HL-60/S4 treated with retinoic acid at 250 ng/mL for 4 days and 3 days (cell line): ENCODE measurements around the gene ZNF432.
"Not testable (repeated sequence)": the region's sequence is repeated elsewhere in the genome, so short reads cannot be mapped to it uniquely, and the experiment has no call there.

ENCODE experiments used
- in situ Hi-C: fragments of 300-500 bp; cut with MboI; formaldehyde crosslinking; loops from 2 replicates; pipeline ENCODE4 v1.7.0; 2022; ENCODE audit warnings: low sequenced_read_pairs

The ZNF432 gene

GRCh38 chr19:52048555-52049501 lies at the start of gene ZNF432:
ZNF432 (minus strand) TSS chr19:52048838; CDS start chr19:52046868, 1,970 bp downstream.
- in situ Hi-C loops: no loop called here

GRCh38 chr19:52096416-52096815 lies 47.8 kb upstream of the ZNF432 start:
- in situ Hi-C loops: not testable (repeated sequence)

- in situ Hi-C loops: no loop called here
Measured at GRCh38 chr19:52095172-52096014, 46.8 kb upstream of the ZNF432 start, which contains the start of gene ZNF841. ZNF841 (minus strand) TSS chr19:52095765; CDS start chr19:52084801, 10,964 bp downstream.

- in situ Hi-C loops: no loop called here
Measured at GRCh38 chr19:52094526-52095130, 46.0 kb upstream of the ZNF432 start.

DNA sequence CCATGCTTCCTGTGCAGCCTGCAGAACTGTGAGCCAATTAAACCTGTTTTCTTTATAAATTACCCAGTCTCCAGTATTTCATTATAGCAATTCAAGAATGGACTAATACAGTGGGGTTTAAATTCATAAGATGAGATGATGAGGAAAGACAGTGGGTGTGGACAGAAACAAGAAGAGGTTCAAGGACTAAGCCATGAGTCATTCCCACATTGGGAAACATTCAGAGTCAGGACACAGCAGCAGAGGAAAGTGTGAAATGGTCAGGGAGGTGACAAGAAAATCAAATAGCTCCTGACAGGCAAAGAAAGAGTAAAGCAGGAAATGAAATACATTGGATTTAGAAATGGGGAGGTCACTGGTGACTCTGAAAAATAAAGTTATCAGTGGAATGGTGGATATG lies 37.8 kb upstream of the ZNF432 start:
- in situ Hi-C loops: no loop called here

- in situ Hi-C loops: no loop called here
Measured at GRCh38 chr19:52070496-52070895, 21.9 kb upstream of the ZNF432 start.

DNA sequence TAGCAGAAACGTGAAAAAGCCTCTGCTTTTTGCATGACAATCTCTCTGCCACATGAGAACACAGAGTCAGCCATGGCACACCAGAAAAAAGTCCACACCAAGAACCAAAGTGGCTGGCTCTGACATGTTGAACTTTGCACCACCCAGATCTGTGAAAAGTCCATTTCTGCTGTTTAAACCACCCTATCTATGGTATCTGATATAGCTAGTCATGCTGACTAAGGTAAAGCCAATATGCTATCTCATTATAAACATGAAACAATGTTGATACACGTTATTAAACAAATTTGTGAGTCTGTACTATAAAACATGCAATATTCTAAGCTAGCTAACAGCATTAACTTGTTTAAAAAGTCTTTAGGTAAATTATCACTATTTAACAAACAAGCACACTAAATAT lies 21.0 kb upstream of the ZNF432 start:
- in situ Hi-C loops: no loop called here

DNA sequence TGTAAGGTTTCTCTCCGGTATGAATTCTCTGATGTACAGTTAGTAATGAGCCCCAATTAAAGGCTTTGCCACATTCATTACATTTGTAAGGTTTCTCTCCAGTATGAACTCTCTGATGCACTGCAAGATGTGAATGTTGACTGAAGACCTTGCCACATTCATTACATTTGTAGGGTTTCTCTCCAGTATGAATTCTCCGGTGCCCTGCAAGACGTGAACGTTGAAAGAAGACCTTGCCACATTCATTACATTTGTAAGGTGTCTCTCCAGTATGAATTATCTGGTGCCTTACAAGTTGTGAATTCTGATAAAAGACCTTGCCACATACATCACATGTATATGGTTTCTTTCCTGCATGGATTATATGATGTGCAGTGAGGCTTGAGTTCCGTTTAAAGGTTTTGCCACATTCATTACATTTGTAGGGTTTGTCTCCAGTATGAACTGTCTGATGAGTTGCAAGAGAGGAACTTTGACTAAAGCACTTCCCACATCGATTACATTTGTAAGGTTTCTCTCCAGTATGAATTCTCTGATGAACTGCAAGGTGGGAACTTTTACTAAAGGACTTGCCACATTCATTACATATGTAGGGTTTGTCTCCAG lies 17.7 kb upstream of the ZNF432 start:
- in situ Hi-C loops: no loop called here

- in situ Hi-C loops: no loop called here
Measured at GRCh38 chr19:52065399-52065798, 16.8 kb upstream of the ZNF432 start.

DNA sequence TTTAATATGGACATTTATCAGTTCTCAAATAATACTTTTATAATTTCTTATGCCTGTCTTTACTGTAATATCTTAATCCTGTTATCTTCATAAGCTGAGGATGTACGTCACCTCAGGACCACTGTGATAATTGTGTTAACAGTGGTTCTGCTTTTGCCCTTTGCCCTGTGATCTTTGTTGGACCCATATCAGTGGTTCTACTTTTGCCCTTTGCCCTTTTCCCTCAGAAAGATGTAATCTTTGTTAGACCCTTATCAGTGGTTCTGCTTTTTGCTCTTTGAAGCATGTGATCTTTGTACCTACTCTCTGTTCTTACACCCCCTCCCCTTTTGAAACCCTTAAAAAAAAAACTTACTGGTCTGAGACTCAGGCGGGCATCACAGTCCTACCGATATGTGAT lies 7.8 kb upstream of the ZNF432 start:
- in situ Hi-C loops: not testable (repeated sequence)

DNA sequence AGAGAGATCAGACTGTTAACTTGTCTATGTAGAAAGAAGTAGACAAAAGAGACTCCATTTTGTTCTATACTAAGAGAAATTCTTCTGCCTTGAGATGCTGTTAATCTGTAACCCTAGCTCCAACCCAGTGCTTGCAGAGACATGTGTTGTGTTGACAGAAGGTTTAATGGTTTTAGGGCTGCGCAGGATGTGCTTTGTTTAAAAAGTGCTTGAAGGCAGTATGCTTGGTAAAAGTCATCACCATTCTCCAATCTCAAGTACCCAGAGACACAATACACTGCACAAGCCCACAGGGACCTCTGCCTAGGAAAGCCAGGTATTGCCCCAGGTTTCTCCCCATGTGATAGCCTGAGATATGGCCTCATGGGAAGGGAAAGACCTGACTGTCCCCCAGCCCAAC lies 3.1 kb upstream of the ZNF432 start:
- in situ Hi-C loops: not testable (repeated sequence)

GRCh38 chr19:52039169-52039568 lies 9.5 kb downstream of the ZNF432 start:
- in situ Hi-C loops: no loop called here

DNA sequence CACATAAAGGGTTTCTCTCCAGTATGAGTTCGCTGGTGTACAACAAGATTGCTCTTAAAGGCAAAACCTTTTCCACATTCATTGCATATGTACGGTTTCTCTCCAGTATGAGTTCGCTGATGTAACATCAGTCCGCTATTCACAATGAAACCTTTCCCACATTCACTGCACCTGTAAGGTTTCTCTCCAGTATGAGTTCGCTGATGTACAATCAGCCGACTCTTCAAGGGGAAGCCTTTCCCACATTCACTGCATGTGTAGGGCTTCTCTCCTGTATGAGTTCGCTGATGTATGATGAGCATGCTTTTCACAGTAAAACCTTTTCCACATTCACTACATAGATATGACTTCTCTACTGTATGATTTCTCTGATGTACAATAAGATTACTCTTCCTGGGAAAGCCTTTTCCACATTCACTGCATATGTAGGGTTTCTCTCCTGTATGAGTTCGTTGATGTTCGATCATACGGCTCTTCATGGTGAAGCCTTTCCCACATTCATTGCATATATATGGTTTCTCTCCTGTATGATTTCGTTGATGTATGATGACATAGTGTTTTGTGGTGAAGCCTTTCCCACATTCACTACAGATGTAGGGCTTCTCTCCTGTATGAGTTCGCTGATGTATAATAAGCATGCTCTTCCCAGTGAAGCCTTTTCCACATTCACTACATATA lies 14.4 kb downstream of the ZNF432 start:
- in situ Hi-C loops: no loop called here

DNA sequence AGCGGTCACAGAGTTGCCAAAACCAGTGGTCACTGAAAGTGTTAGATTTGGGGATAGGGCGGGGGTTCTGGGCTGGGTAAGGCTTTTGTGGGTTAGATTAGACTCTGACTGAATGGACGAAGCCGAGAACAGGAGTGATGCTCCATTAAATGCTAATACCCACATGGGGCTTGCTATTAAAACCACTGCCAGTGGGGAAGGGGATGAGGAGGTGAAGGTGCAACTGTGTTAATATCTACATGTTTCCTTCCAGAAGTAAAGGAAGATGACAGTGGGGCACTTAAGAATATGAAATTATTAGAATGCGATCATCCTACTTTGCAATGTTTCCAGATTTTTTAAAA lies 19.9 kb downstream of the ZNF432 start:
- in situ Hi-C loops: no loop called here

DNA sequence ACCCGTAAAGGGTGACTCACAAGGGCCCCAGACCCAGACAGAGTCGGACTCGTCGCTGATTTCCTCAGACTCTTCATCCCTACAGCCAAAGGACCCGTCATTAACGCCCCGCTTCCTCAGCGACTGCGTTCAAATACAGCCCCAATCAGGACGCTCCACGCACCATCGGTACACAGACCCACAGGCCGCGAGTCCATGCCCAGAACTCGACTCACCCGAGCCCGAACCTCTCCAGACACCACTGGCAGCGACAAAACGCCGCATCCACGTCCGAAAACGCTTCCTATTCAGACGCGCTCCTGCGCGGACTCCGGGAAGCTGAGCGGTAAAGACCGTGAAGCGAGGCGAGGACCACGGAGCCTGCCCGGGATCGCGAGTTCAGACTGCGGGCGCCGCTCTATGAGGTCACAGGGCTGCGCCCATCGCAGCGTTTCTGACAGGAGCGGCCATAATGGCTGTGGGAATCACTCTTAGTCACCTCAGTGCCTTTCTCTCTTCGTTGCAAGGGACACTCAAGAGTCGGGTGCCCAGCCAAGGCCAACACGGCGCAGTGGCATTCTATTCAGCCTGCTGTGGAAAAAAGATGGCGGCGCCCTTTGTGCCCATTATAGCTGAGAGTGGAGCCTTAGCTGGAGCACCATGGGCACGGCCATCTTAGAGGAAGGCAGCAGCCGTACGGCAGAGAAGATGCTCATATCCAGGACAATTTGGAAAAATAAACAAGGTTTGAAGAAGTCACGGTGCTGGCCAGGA lies 20.4 kb downstream of the ZNF432 start, which contains the start of gene ZNF614:
Gene ZNF614 (minus strand): TSS at position 353 of the 753 bp plus-strand sequence. CDS start 2,634 bp downstream, outside the sequence.
- in situ Hi-C loops: no loop called here

- in situ Hi-C loops: not testable (repeated sequence)
Measured at GRCh38 chr19:52026255-52026990, 22.2 kb downstream of the ZNF432 start.

GRCh38 chr19:52024478-52024877 lies 24.2 kb downstream of the ZNF432 start:
- in situ Hi-C loops: not testable (repeated sequence)

DNA sequence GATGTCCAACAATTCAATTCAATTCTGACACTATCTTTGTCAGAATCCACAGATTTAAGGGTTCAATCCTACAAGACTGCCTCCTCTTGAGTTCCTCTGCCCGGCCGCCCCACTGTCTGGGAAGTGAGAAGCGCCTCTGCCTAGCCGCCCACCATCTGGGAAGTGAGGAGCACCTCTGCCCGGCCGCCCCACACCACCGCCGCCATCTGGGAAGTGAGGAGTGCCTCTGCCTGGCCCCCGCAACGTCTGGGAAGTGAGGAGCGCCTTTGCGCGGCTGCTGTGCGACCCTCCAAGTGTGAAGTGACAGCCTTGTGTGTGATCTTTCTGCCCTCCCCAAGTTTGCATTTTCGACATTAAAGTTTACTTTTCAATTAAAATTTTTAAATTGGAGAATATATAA lies 26.4 kb downstream of the ZNF432 start:
- in situ Hi-C loops: no loop called here

- in situ Hi-C loops: no loop called here
Measured at GRCh38 chr19:52020506-52020905, 28.1 kb downstream of the ZNF432 start.
